Liver (tissue), 3 donors: ENCODE measurements around the gene SLC7A4.

ENCODE experiments used
- ATF3 ChIP-seq: IDR thresholded peaks from 2 replicates; pipeline ENCODE4 v1.6.1; 2016; ENCODE audit warnings: antibody characterized with exemption
- CTCF ChIP-seq: fragments of 150-350 bp; IDR thresholded peaks from 2 replicates; pipeline ENCODE4 v1.5.1; 2017; ENCODE audit warnings: improper control_type of control experiment, low read depth, low read length; ENCODE audit not compliant: missing input control
- GABPA ChIP-seq, 2 donors: IDR thresholded peaks in 1 of 2; conservative IDR thresholded peaks in 1 of 2; 2 replicates each; pipeline ENCODE4 v1.6.1; 2016; ENCODE audit warnings: antibody characterized with exemption in 2 of 2, mild to moderate bottlenecking in 1 of 2, moderate library complexity in 1 of 2
- HNF4G ChIP-seq: IDR thresholded peaks from 2 replicates; pipeline ENCODE4 v1.6.1; 2016; ENCODE audit warnings: antibody characterized with exemption
- JUND ChIP-seq, 2 donors: IDR thresholded peaks; 2 replicates each; pipeline ENCODE4 v1.6.1; 2016; ENCODE audit warnings: antibody characterized with exemption in 2 of 2
- SP1 ChIP-seq: IDR thresholded peaks from 2 replicates; pipeline ENCODE4 v1.6.1; 2018; ENCODE audit warnings: antibody characterized with exemption, mild to moderate bottlenecking
- YY1 ChIP-seq: IDR thresholded peaks from 2 replicates; pipeline ENCODE4 v1.6.1; 2016; ENCODE audit warnings: antibody characterized with exemption, mild to moderate bottlenecking
- donor health status: healthy.
- donor health status: healthy.

- TF ChIP-seq CTCF (no peak), YY1 (no peak), ATF3 (no peak), GABPA (IDR thresholded peaks at IDR 0.05 in 1 of 2, conservative IDR thresholded peaks at IDR 0.05 in 1 of 2) (no peak), SP1 (no peak), HNF4G (no peak), JUND (IDR thresholded peaks at IDR 0.05) (no peak)
Observed at GRCh38 chr22:21047035-21047661, 14.8 kb upstream of the SLC7A4 start.
